Lung (tissue), 12 donors: Measurements from ENCODE around the gene ETNK2. TPM values are rescaled to one million over a fixed set of nuclear protein-coding genes. Genes with fewer than 3 reads are reported as not detected.
A peak's percentile ranks its signal among the peaks of the same experiment; 100 is the strongest.

Experiments
- ATAC-seq: fragments of 200-7000 bp; cut with Tn5 transposase; one replicate; pipeline ENCODE4 v1.9.1; 2020; ENCODE audit warnings: moderate number of reproducible peaks; ENCODE audit not compliant: insufficient read depth, low FRiP score
- DNase-seq, 3 donors: peaks; one replicate each; pipeline ENCODE4 v3.0.0-alpha.2; 2013 to 2017
- H3K27ac ChIP-seq, 2 donors: one replicate each; pipeline ENCODE4 v1.5.1; 2013; ENCODE audit warnings: mild to moderate bottlenecking in 2 of 2, moderate library complexity in 2 of 2, control low read depth in 1 of 2, inconsistent platforms in 1 of 2, low read depth in 1 of 2, low read length in 1 of 2
- H3K27me3 ChIP-seq, 3 donors: one replicate each; pipeline ENCODE4 v1.5.1; 2013; ENCODE audit warnings: low read length in 2 of 3; ENCODE audit not compliant: control insufficient read depth in 3 of 3, insufficient read depth in 3 of 3
- H3K36me3 ChIP-seq, 4 donors: one replicate each; pipeline ENCODE4 v1.5.1; 2013; ENCODE audit warnings: low read length in 4 of 4, mild to moderate bottlenecking in 1 of 4, moderate library complexity in 1 of 4; ENCODE audit not compliant: control insufficient read depth in 4 of 4, insufficient read depth in 4 of 4
- H3K4me1 ChIP-seq, 5 donors: one replicate each; pipeline ENCODE4 v1.5.1; 2013; ENCODE audit warnings: low read length in 5 of 5, mild to moderate bottlenecking in 2 of 5, moderate library complexity in 1 of 5; ENCODE audit not compliant: control insufficient read depth in 5 of 5, insufficient read depth in 5 of 5
- H3K4me3 ChIP-seq: one replicate; pipeline ENCODE4 v1.5.1; 2013; ENCODE audit warnings: mild to moderate bottlenecking, control low read depth, moderate library complexity
- H3K9ac ChIP-seq, 2 donors: one replicate each; pipeline ENCODE4 v1.5.1; 2013; ENCODE audit warnings: low read length in 2 of 2, control low read depth in 1 of 2; ENCODE audit not compliant: insufficient read depth in 1 of 2
- H3K9me3 ChIP-seq, 4 donors: one replicate each; pipeline ENCODE4 v1.5.1; 2013; ENCODE audit warnings: low read length in 3 of 4, mild to moderate bottlenecking in 1 of 4, moderate library complexity in 1 of 4; ENCODE audit not compliant: control insufficient read depth in 4 of 4, insufficient read depth in 3 of 4
- CTCF ChIP-seq: IDR thresholded peaks from 2 replicates; pipeline ENCODE4 v1.5.1; 2012; ENCODE audit warnings: mild to moderate bottlenecking; ENCODE audit errors: control extremely low read depth, extremely low read depth
- WGBS, 2 donors: extraction: QIAGEN DNeasy Blood & Tissue Kit; methylation state at CpG; one replicate each; pipeline ENCODE4 v1.1.7; 2013; 5-methylcytosine and 5-hydroxymethylcytosine counted together
- polyA plus RNA-seq, 2 donors: library from polyadenylated mRNA; stranded (reverse); fragments of 200-250 nt; gene quantifications; one replicate each; pipeline ENCODE4 v1.2.1, GENCODE V29; 2013
- total RNA-seq, 2 donors: library from RNA; depleted of rRNA in 1 of 2; stranded (reverse); fragments of >200 nt in 1 of 2; gene quantifications; one replicate each; pipeline ENCODE4 v1.2.1, GENCODE V29; 2014 to 2021
- donor health status: control.
- donor health status: control.
- donor health status: Bipolar disorder and iron deficiency.
- donor health status: healthy.
- donor health status: DM: yes; HTN: yes; CAD: no.

The ETNK2 gene
- total and polyA plus RNA-seq, 4 donors = 2.2 to 5.8 (median 3.9) TPM

- no peak for TF ChIP-seq CTCF
- no peaks in the 10 kb centered on the region for H3K9me3 ChIP-seq
- no peak overlapping the region for H3K9ac ChIP-seq
- no peak overlapping the region for H3K4me3 ChIP-seq
- DNase-seq (no peak), ATAC-seq (no peak)
- H3K4me1 ChIP-seq = peaks cover 0 to 30% (median 10%) of the 10 kb centered on the region in 5 donors
- peaks cover 0 to 19% (median 18%) of the 10 kb centered on the region in 4 donors for H3K36me3 ChIP-seq
- peak overlapping the region in 1 of 2 donors; percentile 17 for H3K27ac ChIP-seq
- H3K27me3 ChIP-seq = no peaks in the 10 kb centered on the region
- 76 to 89% methylated on average over 4 of the region's 4 CpGs for WGBS, 2 donors
Observed at GRCh38 chr1:204128464-204128963, 23.3 kb downstream of the ETNK2 start.

- Histone ChIP-seq H3K36me3 (peaks cover 0 to 27% (median 25%) of the 10 kb centered on the region in 4 donors), H3K4me3 (no peak overlapping the region), H3K4me1 (peaks cover 0 to 30% (median 10%) of the 10 kb centered on the region in 5 donors), H3K9me3 (no peaks in the 10 kb centered on the region), H3K9ac (peak overlapping the region in 1 of 2 donors; percentile 11), H3K27me3 (no peaks in the 10 kb centered on the region), H3K27ac (no peak overlapping the region)
- ATAC-seq (peak; percentile 68), DNase-seq (peak; percentile 82 to 90 (median 84))
- 41 to 54% methylated on average over 5 of the region's 5 CpGs for WGBS, 2 donors
- TF ChIP-seq CTCF = peak; percentile 87
Observed at GRCh38 chr1:204127597-204128242, 24.1 kb downstream of the ETNK2 start.

GRCh38 chr1:204126956-204127355 is 24.9 kb downstream of the ETNK2 start:
- H3K27ac ChIP-seq = peak overlapping the region in 1 of 2 donors; percentile 37
- no peak for ATAC-seq
- H3K9me3 ChIP-seq = no peaks in the 10 kb centered on the region
- no peak for TF ChIP-seq CTCF
- peaks cover 0 to 30% (median 10%) of the 10 kb centered on the region in 5 donors for H3K4me1 ChIP-seq
- no peak overlapping the region for H3K4me3 ChIP-seq
- H3K27me3 ChIP-seq = no peaks in the 10 kb centered on the region
- H3K9ac ChIP-seq = peak overlapping the region in 1 of 2 donors; percentile 15
- 47 to 54% methylated on average over 7 of the region's 7 CpGs for WGBS, 2 donors
- DNase-seq = peak in 1 of 3 donors; percentile 43
- peaks cover 0 to 33% (median 30%) of the 10 kb centered on the region in 4 donors for H3K36me3 ChIP-seq
